GM19099 (cell line): Measurements from ENCODE around the gene ANKHD1.

ENCODE experiments used
- POLR2A ChIP-seq: IDR thresholded peaks from 3 replicates; pipeline ENCODE4 v1.6.1; 2011; ENCODE audit warnings: low read depth; ENCODE audit not compliant: insufficient read length; ENCODE audit errors: extremely low read depth

Gene ANKHD1

DNA sequence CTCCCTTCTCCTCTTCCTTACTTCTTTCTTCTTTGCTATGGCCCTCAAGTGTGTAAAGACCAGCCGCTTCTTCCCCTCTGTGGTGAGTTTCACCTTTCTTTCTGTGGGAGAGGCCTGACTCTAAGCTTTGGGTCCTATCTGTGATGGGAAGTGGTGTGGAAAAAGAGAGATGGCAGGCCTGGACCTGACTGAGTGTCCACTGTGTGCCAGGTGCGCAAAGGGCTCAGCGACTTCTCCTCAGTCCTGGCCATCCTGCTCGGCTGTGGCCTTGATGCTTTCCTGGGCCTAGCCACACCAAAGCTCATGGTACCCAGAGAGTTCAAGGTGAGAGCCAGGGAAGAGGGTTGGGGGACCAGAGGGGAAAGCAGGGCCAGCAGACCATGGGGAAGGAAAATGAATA, 35.7 kb upstream of the ANKHD1 start:
- TF ChIP-seq POLR2A = no peak

DNA sequence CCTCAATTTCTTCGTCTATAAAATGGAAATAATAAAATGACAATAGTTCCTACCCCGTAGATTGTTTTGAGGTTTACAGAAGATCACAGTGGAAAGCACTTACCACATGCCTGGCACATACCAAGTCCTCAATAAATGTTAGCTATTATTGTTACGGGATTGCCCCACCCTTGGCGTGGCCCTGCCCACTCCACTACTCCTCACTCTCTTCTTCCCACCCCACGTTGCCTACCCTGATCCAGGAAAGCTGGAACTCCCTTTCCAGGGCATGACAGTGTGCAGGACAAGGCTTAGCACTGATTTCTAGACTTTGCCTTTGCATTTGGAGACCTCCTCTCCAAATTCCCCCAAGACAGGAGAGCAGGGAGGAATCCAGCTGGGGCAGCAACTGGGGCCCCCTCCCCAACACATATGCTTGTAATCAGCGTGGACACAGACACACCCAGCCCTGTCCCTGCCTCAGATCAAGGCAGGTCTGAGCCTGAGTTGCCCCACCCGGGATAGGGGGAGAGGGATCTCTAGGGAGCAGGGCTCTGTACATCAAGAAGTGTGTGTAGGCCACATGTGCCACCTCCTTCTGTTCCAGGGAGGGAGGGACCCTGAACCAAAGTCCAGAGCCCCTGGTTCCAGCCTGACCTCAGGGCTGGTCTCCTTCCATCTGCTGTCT, 34.9 kb upstream of the ANKHD1 start:
- TF ChIP-seq POLR2A = no peak

DNA sequence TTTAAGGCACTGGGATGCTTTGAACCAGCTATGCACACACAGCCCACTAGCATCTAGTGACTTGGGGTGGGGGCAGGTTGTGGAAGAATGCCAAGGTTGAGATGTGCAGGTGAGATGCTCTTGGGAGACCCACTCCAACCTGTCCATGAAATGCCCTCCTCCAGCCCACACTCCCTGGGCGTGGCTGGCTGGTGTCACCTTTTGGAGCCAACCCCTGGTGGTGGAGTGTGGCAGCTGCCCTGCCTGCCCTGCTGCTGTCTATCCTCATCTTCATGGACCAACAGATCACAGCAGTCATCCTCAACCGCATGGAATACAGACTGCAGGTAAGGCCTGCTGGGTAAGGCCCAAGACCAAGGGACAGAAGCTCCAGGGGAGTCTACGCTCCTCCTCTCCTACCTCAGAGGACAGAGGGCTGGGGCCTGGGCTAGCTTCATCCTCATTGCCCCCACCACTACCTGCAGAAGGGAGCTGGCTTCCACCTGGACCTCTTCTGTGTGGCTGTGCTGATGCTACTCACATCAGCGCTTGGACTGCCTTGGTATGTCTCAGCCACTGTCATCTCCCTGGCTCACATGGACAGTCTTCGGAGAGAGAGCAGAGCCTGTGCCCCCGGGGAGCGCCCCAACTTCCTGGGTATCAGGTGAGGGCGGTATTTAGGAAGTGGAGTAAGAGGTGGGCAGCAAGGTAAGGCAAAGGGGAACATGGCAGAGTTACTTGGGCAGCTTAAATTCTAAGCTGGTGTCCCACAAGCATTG, 34.2 kb upstream of the ANKHD1 start:
- TF ChIP-seq POLR2A = no peak

DNA sequence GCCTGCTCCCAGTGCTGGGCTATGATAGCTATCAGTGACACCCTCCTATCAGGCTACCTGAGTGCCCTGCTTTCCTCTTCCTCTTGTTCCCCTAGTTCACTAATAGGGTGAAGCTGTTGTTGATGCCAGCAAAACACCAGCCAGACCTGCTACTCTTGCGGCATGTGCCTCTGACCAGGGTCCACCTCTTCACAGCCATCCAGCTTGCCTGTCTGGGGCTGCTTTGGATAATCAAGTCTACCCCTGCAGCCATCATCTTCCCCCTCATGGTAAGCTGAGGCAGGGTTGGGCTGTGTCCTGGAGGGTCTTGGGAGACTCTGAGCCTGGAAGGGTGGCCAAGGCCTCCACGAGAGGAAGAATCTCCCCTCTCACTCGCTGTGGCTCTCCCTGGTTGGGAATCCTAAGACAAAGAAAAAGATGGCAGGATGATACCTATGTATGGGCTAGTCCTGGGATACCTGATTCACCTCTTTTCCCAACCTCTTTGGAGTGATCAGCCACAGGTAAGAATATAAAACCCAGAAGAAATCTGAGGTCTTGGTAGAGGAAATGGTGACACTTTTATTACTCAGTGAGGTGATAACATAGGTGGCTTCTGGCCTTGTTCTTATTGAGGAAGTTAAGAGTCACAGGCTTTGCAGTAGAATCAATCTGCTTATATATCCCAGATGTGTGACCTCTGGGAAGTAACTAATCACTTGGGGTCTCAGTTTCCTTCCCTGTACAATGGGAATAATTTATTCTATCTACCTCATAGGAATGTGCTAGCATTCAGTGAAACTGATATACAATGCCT, 30.1 kb upstream of the ANKHD1 start:
- no peak for TF ChIP-seq POLR2A

DNA sequence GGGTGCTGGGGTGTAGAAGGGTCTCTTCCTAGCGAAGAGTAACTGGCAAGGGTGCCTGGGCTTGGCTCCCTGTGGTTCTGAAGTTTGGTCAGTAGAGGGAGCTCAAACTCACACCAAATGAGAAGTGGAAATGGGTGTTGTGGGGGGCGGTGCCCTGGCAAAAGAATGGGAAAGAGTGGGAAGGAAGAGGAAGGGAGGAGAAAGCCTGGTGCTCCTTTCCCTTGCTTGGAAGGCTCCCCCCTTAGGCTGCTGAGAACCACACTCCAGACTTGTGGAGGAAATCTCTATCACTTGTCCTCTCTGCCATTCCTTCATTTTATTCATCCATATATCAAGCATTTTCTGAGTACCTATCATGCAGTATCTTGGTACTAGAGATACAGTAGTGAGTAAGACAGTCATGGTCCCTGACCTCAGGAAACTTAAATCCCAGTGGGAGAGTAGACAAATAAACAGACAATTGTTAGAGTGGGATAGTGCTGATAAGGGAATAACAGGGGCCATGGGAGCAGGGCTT, 28.6 kb upstream of the ANKHD1 start:
- TF ChIP-seq POLR2A = no peak

DNA sequence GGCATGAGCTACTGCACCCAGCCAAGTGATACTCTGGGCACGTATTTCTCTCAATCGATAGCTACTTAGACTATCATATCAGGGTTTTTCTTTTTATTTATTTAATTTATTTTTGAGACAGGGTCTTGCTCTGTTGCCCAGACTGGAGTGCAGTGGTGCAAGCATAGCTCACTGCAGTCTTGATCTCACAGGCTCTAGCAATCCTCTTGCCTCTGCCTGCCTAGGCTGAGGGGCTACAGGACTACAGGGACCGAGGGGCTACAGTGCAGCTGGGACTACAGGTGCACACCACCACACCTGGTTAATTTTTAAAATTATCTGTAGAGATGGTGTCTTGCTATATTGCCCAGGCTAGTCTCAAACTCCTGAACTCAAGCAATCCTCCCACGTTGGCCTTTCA, 20.3 kb upstream of the ANKHD1 start:
- TF ChIP-seq POLR2A = no peak

DNA sequence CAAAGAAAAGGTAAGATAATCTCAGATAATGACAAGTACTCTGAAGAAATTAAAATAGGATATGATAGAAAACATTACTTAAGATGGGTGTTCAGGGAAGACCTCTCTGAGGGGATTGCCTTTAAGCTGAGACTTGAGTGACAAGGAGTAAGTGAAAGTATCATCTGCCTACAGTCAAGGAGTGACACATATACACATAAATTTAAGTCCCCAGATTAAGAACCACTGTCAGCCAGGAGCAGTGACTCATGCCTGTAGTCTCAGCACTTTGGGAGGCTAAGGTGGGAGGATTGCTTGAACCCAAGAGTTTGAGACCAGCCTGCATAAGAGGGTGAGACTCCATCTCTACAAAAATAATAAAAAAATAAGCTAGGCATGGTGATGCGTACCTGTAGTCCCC, 19.7 kb upstream of the ANKHD1 start:
- no peak for TF ChIP-seq POLR2A

DNA sequence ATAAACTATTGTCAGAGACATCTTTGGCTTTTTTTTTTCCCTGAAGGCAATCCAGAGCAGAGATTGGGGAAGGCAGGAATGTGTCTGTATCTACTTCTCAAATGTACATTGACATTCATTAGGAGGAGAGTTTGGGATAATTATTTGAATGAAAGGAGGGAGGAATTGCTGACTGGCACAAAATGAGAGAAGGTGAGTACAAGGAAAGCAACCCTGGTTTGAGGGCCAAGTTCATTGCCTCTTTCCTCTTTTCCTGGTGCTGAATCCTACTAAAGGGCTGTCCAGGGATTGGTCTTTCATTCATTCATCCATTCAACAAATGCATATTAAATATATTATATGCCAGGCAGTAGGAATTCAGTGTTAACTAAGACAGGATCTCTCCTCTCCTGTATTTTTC, 18.8 kb upstream of the ANKHD1 start:
- no peak for TF ChIP-seq POLR2A

DNA sequence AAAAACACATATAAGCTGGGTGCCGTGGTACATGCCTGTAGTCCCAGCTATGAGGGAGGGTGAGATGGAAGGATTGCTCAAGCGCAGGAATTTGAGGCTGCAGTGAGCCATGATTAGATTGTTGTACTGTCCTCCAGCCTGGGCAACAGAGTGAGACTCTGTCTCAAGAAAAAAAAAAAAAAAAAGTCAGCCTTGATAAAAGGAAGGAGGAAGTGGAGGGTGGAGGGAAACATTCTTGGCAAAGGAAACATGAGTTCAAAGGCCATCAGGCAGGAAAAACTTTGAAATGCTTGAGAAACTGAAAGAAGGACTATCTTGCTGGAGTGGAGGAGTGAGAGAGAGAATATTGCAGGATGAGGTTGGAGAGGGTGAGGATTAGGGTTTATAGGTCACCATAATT, 18.3 kb upstream of the ANKHD1 start:
- TF ChIP-seq POLR2A = no peak

DNA sequence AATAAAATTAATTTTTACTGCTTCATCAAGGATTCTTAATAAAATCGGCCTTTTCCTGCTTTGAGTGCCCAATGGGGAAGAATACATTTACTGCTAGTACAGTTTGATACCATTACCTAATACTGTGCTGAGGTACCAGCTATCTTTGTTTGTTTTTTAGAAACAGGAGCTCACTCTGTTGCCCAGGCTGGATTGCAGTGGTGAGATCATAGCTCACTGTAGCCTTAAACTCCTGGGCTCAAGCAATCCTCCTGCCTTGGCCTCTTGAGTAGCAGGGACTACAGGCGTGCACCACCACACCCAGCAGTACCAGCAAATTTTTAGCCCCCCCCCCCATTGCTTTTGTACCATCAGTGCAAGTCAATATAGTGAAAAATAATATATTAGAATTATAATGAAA, 13.6 kb upstream of the ANKHD1 start:
- TF ChIP-seq POLR2A = no peak

DNA sequence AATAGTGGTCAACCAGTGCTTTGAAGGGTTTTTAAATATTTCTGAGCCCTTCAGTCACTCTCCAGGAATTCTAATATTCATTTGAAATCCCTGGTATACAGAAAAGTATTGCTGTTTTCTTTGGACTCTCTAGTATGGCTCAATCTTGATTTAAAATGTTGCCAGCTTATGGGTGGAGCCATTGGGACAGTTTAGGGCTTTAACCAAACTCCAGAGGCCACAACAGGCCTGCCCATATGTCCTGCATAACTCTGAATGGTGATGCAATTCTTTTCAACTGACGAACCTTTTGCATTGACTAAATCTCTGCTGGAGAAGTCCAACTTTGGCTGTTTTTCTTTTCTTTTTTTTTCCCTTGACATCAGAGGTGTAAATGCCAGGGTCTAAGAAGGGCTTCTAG, 10.3 kb upstream of the ANKHD1 start:
- TF ChIP-seq POLR2A = no peak

DNA sequence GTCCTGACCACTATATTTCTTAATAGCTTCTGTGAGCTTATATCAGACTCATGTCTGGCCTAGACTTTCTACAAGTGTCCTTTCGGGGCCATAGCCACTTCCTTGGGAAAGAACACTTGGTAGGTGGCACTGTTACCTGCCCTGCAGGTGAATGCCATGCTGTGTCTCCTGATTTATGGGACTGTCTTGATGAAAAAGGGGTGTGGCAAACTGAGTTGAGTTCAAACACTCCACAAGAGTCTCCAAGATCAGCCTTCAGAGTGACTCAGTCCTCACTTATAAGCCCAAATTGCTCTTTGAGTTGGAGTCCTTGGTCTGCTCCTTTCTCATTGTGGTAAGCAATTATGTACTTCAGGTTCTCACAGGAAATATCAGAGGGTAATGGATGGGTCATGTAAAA, 9.9 kb upstream of the ANKHD1 start:
- no peak for TF ChIP-seq POLR2A

DNA sequence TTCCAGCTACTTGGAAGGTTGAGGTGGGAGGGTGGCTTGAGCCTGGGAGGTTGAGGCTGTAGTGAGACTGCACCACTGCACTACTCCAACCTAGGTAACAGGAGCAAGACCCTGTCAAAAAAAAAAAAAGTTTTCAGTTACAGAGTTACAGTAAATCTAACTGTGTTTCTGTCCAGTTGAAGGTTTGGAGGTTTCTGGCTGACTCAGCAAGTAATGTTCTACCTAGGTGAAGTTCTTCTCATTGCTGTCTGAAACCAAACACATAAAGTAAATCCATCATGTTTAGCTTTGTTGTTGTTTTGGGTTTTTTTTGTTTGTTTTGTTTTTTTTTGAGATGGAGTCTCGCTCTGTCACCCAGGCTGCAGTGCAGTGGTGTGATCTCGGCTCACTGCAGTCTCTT, 7.9 kb upstream of the ANKHD1 start:
- TF ChIP-seq POLR2A = no peak

DNA sequence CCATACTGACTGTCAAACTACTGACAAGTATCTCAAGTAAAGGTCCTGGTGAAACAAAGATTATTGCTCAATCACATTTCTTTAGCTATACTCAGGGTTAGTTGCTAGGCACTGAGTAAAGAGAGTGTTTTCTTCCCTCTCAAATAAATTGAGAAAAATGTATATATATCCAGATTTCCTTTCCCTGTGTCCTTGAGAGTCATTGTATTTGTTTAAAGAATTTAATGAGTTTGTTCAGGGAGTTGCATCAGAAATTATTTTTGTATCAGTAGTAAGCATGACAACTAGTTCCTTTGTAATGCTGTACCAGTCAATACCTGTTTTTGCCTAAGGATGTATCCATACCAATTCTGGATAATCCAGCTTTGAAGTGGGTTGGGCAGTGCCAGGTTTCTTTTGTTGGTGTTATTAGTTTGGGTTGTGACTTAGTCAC, 3.2 kb upstream of the ANKHD1 start:
- TF ChIP-seq POLR2A = no peak

DNA sequence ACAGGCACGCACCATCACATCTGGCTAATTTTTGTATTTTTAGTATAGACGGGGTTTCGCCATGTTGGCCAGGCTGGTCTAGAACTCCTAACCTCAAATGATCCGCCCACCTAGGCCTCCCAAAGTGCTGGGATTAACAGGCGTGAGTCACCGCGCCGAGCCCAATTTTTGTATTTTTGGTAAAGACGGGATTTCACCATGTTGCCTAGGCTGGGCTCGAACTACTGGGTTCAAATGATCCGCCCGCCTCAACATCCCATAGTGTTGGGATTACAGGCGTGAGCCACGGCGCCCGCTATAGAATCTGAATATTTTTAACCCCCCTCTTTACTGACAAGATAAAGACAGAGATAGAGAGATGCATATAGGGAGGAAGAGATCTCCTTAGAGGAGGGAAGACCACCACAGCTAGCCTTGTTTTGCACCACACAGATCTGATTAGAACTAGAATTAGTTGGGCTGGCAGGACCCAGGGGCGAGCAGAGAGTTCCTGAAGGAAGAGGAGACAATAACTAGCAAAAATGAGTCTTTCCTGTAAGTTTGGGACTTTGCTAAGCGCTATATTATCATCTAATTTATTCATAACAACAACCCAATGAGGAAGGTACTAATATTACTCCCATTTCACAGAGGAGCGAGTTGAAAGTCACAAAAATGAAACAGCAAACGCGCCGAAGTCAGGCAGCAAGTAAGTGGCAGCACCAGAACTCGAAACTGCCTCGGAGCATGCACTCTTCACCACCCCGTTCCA, 1.5 kb upstream of the ANKHD1 start:
- TF ChIP-seq POLR2A = no peak
